Esophagus muscularis mucosa (tissue), 4 donors: ENCODE measurements around the gene XYLT1.

Experiments
- EP300 ChIP-seq: sonication (generic); formaldehyde crosslinking; IDR thresholded peaks from one replicate; pipeline ENCODE4 v1.6.1; 2017; ENCODE audit warnings: antibody characterized with exemption
- POLR2A ChIP-seq: fragments of 450-650 bp; IDR thresholded peaks from one replicate; pipeline ENCODE4 v1.6.1; 2017; ENCODE audit warnings: antibody characterized with exemption, moderate library complexity, mild to moderate bottlenecking, low read depth
- POLR2AphosphoS5 ChIP-seq, 2 donors: sonication (generic); formaldehyde crosslinking; IDR thresholded peaks; one replicate each; pipeline ENCODE4 v1.6.1; 2017; ENCODE audit warnings: antibody characterized with exemption in 2 of 2
- TF ChIP-seq, protein P1 (sequence below), 3 experiments: fragments of 200-600 bp in 2 of 3; fragments of 450-650 bp in 1 of 3; sonication (generic) in 2 of 3; IDR thresholded peaks; one replicate each; pipeline ENCODE4 v1.5.1; 2017 to 2019; ENCODE audit warnings: antibody characterized with exemption in 3 of 3, mild to moderate bottlenecking in 2 of 3, moderate library complexity in 1 of 3

DNA sequence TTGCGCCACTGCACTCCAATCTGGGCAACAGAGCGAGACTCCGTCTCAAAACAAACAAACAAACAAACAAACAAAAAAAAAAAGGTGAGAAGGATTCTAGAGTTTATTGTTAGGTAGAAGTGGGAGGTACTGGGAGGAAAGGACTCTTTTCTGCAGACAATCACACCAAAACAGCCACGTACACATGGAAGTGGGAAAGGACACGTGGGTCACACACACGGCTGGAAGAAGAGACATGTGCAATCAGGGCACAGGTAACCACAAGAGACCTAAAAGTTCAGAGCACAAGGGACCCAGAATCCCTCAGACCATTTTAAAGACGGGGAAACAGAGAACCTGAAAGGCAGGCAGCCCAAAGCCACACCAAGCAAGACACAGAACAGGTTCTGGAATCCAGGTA lies 20.5 kb downstream of the XYLT1 start:
- TF ChIP-seq, protein P1, sequence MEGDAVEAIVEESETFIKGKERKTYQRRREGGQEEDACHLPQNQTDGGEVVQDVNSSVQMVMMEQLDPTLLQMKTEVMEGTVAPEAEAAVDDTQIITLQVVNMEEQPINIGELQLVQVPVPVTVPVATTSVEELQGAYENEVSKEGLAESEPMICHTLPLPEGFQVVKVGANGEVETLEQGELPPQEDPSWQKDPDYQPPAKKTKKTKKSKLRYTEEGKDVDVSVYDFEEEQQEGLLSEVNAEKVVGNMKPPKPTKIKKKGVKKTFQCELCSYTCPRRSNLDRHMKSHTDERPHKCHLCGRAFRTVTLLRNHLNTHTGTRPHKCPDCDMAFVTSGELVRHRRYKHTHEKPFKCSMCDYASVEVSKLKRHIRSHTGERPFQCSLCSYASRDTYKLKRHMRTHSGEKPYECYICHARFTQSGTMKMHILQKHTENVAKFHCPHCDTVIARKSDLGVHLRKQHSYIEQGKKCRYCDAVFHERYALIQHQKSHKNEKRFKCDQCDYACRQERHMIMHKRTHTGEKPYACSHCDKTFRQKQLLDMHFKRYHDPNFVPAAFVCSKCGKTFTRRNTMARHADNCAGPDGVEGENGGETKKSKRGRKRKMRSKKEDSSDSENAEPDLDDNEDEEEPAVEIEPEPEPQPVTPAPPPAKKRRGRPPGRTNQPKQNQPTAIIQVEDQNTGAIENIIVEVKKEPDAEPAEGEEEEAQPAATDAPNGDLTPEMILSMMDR (IDR thresholded peaks at IDR 0.05) = no peak
- TF ChIP-seq POLR2AphosphoS5 (IDR thresholded peaks at IDR 0.05) = no peak
- no peak for TF ChIP-seq POLR2A
- no peak for TF ChIP-seq EP300
